Fibroblast of the aortic adventitia (primary cell): ENCODE measurements around the gene MARS1. TPM values are rescaled to one million over a fixed set of nuclear protein-coding genes. Genes with fewer than 3 reads are reported as not detected.

Experiments
- DNase-seq: peaks from one replicate; pipeline ENCODE4 v3.0.0-alpha.2; 2010; ENCODE audit warnings: low read depth
- H3K4me3 ChIP-seq: 2 replicates; pipeline ENCODE4 v1.5.1; 2011; ENCODE audit warnings: low read depth, mild to moderate bottlenecking, control low read depth, low read length, moderate library complexity
- total RNA-seq: library from RNA; depleted of rRNA; stranded (reverse); fragments of >200 nt; gene quantifications from 2 replicates; pipeline ENCODE4 v1.2.3, GENCODE V29; 2012; ENCODE audit warnings: low replicate concordance
- TF ChIP-seq, protein P1 (sequence below): IDR thresholded peaks from 2 replicates; pipeline ENCODE4 v1.5.1; 2011; ENCODE audit warnings: mild to moderate bottlenecking, low read length, control low read depth, inconsistent platforms; ENCODE audit not compliant: insufficient read depth

Gene MARS1
- total RNA-seq, 1 donor: 185 TPM

DNA sequence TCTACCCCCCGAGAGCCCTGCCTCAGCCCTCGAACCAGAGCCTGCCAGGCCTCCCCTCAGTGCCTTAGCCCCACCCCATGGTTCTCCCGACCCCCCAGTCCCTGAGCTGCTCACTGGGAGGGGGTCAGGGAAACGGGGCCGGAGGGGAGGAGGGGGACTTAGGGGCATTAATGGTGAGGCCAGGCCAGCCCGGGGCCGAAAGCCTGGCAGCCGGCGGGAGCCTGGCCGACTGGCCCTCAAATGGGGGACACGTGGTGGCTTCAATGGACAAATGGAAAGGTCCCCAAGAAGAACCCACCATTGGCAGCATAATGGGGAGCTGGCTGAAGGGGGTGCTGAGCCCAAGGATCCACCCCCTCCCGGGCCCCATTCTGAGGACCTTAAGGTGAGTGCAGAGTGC lies 40.3 kb downstream of the MARS1 start:
- DNase-seq: no peak
- no peak overlapping the region for H3K4me3 ChIP-seq
- TF ChIP-seq, protein P1, sequence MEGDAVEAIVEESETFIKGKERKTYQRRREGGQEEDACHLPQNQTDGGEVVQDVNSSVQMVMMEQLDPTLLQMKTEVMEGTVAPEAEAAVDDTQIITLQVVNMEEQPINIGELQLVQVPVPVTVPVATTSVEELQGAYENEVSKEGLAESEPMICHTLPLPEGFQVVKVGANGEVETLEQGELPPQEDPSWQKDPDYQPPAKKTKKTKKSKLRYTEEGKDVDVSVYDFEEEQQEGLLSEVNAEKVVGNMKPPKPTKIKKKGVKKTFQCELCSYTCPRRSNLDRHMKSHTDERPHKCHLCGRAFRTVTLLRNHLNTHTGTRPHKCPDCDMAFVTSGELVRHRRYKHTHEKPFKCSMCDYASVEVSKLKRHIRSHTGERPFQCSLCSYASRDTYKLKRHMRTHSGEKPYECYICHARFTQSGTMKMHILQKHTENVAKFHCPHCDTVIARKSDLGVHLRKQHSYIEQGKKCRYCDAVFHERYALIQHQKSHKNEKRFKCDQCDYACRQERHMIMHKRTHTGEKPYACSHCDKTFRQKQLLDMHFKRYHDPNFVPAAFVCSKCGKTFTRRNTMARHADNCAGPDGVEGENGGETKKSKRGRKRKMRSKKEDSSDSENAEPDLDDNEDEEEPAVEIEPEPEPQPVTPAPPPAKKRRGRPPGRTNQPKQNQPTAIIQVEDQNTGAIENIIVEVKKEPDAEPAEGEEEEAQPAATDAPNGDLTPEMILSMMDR: no peak

DNA sequence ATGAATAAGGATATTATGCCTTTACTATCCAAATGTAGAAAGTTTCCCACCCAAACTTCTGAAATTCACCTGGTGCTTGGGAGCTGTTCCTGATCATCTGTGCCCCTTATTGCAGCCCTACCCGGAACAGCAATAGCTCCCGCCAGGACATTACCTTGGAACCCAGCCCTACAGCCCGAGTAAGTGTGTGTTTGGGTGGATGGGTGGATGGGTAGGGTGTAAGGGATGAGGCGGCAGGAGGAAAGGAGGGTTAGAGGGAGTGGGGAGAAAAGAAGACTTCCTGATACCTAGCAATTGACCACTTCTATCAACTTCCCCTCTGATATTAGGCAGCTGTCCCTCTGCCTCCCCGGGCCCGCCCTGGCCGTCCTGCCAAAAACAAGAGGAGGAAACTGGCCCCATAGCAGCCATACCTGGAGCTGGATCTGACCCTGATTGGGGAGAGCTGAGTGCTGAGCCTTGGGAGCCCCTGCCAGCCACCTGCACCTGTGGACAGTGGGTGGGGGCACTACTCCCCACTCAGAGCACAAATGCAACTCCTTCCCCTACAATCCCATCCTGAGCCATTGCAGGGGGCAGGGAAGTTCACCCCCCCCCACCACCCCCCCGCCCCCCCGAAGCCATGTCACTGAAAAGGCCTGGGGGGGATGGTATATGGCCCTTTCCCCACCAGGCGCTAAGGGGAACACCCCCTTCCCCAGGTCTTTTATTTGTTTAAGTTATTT lies 41.1 kb downstream of the MARS1 start:
- H3K4me3 ChIP-seq: no peak overlapping the region
- TF ChIP-seq, protein P1: no peak
- no peak for DNase-seq

DNA sequence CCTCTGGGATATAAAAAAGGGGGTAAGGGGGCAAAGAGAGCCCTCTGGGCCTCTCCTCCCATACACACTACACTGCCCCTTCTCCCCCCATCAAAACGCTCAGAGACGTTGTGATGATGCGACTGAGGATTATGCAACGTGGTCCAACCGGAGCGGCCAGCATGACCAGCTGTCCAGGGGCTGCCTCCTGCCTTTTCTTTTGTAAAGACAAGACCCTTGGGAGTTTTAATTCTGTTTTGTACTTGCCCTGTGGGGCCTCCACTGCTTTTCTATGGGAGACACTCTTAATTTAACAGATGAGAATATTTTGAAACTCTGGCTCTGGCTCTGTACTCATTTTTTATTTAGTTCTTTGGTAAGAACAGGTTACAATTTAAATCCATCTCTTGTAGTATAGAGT lies 42.0 kb downstream of the MARS1 start:
- no peak overlapping the region for H3K4me3 ChIP-seq
- TF ChIP-seq, protein P1: no peak
- DNase-seq: no peak

DNA sequence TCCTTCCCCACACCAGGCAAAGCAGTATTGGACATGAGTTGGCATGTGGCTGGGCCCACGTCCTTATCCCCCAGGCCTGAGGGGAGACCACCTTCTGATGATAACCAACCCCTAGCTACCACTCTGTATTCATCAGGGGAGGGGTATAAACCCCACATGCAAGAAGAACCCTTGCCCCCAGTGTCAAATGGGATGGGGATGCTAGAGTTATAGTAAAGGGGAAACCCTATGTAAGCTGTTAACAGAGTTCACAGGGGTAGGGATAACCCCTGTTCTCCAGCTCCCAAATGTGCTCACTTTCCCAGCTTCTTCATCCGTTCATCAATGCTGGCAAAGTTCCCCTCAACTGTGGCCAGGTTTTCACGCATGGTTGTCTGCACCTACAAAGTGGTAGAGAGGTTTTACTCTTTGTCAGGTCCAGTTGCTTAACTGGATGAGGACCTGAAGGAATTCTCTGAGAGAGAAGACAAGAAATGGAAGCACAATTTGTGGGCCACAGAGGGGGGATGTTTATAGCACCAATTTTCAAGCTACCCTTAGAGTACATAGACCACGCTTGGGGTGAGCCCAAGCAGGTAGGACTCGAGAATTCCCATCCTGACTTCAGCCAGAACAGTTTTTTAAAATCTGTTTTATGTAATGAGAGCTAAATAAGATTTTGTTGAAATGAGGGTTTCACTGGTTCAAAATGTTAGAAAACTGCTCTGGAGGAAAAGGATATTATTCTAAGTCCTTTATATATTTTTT lies 42.7 kb downstream of the MARS1 start:
- DNase-seq: no peak
- H3K4me3 ChIP-seq: no peak overlapping the region
- TF ChIP-seq, protein P1: no peak

DNA sequence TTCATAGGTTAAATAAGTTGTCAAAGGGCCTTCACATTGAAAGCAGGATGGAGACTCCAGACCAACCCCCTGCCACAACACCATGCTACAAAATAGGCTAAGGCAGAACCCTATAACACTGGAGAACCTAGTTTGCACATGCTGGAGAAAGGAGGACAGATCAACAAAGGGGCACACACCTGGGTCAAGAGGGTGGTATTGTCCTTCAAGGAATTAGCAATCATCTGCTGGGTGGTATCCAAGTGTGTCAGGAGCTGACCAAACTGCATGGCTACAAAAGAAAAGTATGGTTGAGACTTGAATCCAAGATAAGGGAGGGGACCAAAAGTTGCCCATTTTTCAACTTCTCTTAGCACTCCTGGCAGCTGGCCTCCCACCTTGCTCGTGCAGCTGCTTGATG lies 44.0 kb downstream of the MARS1 start:
- DNase-seq: no peak
- H3K4me3 ChIP-seq: no peak overlapping the region
- TF ChIP-seq, protein P1: no peak

DNA sequence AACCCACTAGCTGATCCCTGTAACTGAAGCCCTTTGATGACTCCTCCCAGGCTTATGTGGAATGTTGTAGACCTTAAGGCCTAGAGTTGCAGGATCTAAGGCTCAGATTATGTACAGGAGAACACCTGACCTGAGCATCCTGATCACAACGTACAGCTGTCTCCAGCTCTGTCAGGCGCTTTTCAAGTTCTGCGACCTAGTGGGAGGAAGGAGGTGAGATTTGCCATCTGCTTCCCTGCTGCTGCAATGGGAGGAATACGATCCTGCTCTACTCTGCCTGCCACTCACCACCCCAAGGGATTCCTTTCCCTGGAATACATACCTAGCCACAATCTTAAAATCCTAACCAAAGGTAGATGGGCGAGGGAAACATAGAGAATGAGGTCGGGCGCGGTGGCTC lies 45.2 kb downstream of the MARS1 start:
- H3K4me3 ChIP-seq: no peak overlapping the region
- TF ChIP-seq, protein P1: no peak
- DNase-seq: no peak

DNA sequence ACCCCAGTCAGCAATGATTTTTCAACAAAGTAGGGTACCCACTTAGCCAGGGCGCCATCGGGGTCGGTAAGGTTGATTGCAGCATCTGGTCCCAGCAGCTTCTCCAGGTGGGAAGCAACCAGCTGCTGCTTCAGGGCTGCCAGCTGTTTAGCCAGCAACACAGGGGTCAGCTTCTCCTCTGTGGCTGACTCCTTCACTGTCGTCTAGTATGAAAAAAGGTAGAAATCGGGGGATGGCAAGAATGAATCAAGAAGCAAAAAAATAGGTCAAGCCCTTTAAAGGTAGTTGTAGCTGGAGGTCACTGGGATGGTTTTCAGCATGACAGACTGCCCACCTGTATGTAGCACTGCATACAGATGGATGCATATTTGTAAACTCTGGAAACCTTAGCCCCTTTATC lies 46.4 kb downstream of the MARS1 start:
- DNase-seq: no peak
- no peak overlapping the region for H3K4me3 ChIP-seq
- TF ChIP-seq, protein P1: no peak
